Panc1 (cell line): ENCODE data around the gene COPB1. TPM values are rescaled to one million over a fixed set of nuclear protein-coding genes. Genes with fewer than 3 reads are reported as not detected.

Experiments
- ATAC-seq: fragments of 200-7000 bp; cut with Tn5 transposase; 2 replicates; pipeline ENCODE4 v1.9.1; 2020; ENCODE audit warnings: mild to moderate bottlenecking, moderate library complexity
- BruUV-seq: library from RNA; stranded (reverse); fragments of 400-500 nt; replicated peaks from 2 replicates; lab custom pipeline; 2021; lab: Mats Ljungman, UMichigan
- CTCF ChIA-PET: fragments of 300-600 bp; sonication (Branson Sonifier 250); formaldehyde crosslinking; loops from one replicate; lab custom pipeline; 2022; ENCODE audit warnings: antibody characterized with exemption; lab: Charles Lee
- POLR2A ChIA-PET: fragments of 300-600 bp; sonication (Branson Sonifier 250); formaldehyde crosslinking; loops from one replicate; lab custom pipeline; 2022; ENCODE audit warnings: antibody characterized with exemption; lab: Charles Lee
- DNase-seq: peaks from one replicate; pipeline ENCODE4 v3.0.0-alpha.2; 2010; ENCODE audit warnings: low read depth, low spot score
- H3K27ac ChIP-seq: 2 replicates; pipeline ENCODE4 v1.5.1; 2011; ENCODE audit warnings: mild to moderate bottlenecking, low read length, inconsistent platforms
- H3K27me3 ChIP-seq: fragments of 200-500 bp; sonication (Bioruptor generic); 2 replicates; pipeline ENCODE4 v1.6.0; 2014; ENCODE audit warnings: low read length, inconsistent platforms; ENCODE audit not compliant: control insufficient read depth, insufficient read depth
- H3K36me3 ChIP-seq: fragments of 200-500 bp; sonication (Bioruptor generic); 2 replicates; pipeline ENCODE4 v1.5.1; 2014; ENCODE audit warnings: inconsistent platforms, mild to moderate bottlenecking, low read length, moderate library complexity; ENCODE audit not compliant: control insufficient read depth, insufficient read depth
- H3K4me1 ChIP-seq: 2 replicates; pipeline ENCODE4 v1.5.1; 2011; ENCODE audit warnings: inconsistent platforms, mild to moderate bottlenecking, low read length, moderate library complexity; ENCODE audit not compliant: control insufficient read depth, insufficient read depth
- H3K4me3 ChIP-seq, 2 experiments: 2 replicates each; pipeline ENCODE4 v1.5.1; 2011 to 2012; ENCODE audit warnings: low read depth in 2 of 2, low read length in 2 of 2, mild to moderate bottlenecking in 2 of 2, inconsistent platforms in 1 of 2, moderate library complexity in 1 of 2
- H3K9me3 ChIP-seq: fragments of 200-500 bp; sonication (Bioruptor generic); 2 replicates; pipeline ENCODE4 v1.5.1; 2014; ENCODE audit warnings: low read depth, mild to moderate bottlenecking, inconsistent platforms, low read length, moderate library complexity; ENCODE audit not compliant: control insufficient read depth, insufficient read depth
- POLR2AphosphoS5 ChIP-seq: IDR thresholded peaks from 2 replicates; pipeline ENCODE4 v1.6.1; 2012; ENCODE audit warnings: mild to moderate bottlenecking, low read depth, low read length, moderate library complexity
- SIN3A ChIP-seq: IDR thresholded peaks from 2 replicates; pipeline ENCODE4 v1.6.1; 2012; ENCODE audit warnings: low read depth, mild to moderate bottlenecking, low read length, moderate library complexity, borderline replicate concordance; ENCODE audit not compliant: insufficient read depth
- TCF7L2 ChIP-seq: IDR thresholded peaks from 2 replicates; pipeline ENCODE4 v1.6.1; 2011; ENCODE audit warnings: mild to moderate bottlenecking, low read depth, low read length, inconsistent platforms
- in situ Hi-C: cut with HindIII; loops from 2 replicates; pipeline ENCODE4 v1.10.0; 2016; ENCODE audit warnings: low sequenced_read_pairs, low pct_unique_long_range_greater_than_20kb
- intact Hi-C: fragments of 100-400 bp; cut with micrococcal nuclease; formaldehyde crosslinking; loops from one replicate; pipeline ENCODE4 v1.10.0; 2022; ENCODE audit not compliant: unreplicated experiment
- total RNA-seq: library from RNA; stranded (reverse); gene quantifications from one replicate; pipeline ENCODE4 v1.2.1, GENCODE V29; 2021; ENCODE audit not compliant: unreplicated experiment
- TF ChIP-seq, protein P1 (sequence below), 2 experiments: IDR thresholded peaks; 2 replicates each; pipeline ENCODE4 v1.6.1; 2011 to 2012; ENCODE audit warnings: low read depth in 2 of 2, control low read depth in 1 of 2, low read length in 1 of 2, mild to moderate bottlenecking in 1 of 2, moderate library complexity in 1 of 2; ENCODE audit not compliant: insufficient read depth in 1 of 2
- TF ChIP-seq, protein P2 (sequence below): fragments of 450-650 bp; IDR thresholded peaks from 2 replicates; pipeline ENCODE4 v1.5.1; 2017; ENCODE audit warnings: mild to moderate bottlenecking

COPB1 gene
- total RNA-seq, 1 experiment from 2014 or later = 123 TPM

DNA sequence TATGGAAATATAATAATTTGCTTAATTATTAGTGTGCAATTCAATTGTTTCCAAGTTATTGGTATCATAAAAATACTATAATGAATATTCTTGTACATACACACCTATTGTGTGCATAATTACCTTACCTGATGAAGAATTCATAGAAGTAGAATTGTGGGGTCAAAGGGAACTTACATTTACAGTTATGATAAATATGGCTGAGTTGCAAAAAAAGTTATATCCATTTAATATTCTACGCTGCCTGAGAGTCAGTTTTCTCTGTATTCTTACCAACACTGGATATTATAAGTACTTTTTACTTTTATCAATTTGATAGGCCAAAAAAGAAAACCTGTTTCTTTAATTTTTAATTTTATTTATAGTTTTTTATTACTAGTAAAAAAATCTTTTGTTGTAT, 22.6 kb upstream of the COPB1 start:
- ATAC-seq (no peak), DNase-seq (no peak)
- H3K9me3 ChIP-seq = no peaks in the 10 kb centered on the region
- BruUV-seq = no TSS peak
- no peak overlapping the region for H3K4me3 ChIP-seq
- TF ChIP-seq, protein P1, sequence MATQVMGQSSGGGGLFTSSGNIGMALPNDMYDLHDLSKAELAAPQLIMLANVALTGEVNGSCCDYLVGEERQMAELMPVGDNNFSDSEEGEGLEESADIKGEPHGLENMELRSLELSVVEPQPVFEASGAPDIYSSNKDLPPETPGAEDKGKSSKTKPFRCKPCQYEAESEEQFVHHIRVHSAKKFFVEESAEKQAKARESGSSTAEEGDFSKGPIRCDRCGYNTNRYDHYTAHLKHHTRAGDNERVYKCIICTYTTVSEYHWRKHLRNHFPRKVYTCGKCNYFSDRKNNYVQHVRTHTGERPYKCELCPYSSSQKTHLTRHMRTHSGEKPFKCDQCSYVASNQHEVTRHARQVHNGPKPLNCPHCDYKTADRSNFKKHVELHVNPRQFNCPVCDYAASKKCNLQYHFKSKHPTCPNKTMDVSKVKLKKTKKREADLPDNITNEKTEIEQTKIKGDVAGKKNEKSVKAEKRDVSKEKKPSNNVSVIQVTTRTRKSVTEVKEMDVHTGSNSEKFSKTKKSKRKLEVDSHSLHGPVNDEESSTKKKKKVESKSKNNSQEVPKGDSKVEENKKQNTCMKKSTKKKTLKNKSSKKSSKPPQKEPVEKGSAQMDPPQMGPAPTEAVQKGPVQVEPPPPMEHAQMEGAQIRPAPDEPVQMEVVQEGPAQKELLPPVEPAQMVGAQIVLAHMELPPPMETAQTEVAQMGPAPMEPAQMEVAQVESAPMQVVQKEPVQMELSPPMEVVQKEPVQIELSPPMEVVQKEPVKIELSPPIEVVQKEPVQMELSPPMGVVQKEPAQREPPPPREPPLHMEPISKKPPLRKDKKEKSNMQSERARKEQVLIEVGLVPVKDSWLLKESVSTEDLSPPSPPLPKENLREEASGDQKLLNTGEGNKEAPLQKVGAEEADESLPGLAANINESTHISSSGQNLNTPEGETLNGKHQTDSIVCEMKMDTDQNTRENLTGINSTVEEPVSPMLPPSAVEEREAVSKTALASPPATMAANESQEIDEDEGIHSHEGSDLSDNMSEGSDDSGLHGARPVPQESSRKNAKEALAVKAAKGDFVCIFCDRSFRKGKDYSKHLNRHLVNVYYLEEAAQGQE (IDR thresholded peaks at IDR 0.05; ENCODE audit: insufficient read depth in 1 of 2, low read depth in 2 of 2, low read length in 1 of 2) = no peak
- TF ChIP-seq TCF7L2 (no peak), POLR2AphosphoS5 (no peak), SIN3A (no peak)
- TF ChIP-seq, protein P2, sequence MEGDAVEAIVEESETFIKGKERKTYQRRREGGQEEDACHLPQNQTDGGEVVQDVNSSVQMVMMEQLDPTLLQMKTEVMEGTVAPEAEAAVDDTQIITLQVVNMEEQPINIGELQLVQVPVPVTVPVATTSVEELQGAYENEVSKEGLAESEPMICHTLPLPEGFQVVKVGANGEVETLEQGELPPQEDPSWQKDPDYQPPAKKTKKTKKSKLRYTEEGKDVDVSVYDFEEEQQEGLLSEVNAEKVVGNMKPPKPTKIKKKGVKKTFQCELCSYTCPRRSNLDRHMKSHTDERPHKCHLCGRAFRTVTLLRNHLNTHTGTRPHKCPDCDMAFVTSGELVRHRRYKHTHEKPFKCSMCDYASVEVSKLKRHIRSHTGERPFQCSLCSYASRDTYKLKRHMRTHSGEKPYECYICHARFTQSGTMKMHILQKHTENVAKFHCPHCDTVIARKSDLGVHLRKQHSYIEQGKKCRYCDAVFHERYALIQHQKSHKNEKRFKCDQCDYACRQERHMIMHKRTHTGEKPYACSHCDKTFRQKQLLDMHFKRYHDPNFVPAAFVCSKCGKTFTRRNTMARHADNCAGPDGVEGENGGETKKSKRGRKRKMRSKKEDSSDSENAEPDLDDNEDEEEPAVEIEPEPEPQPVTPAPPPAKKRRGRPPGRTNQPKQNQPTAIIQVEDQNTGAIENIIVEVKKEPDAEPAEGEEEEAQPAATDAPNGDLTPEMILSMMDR = no peak
- intact Hi-C loops = loop anchor here (5.0 to 10.0 kb wide), 3 partner anchors 120 to 553 kb away; partner anchors contain the start of genes CALCB, CYP2R1 and PDE3B
- ChIA-PET POLR2A (no interaction called here), CTCF (no interaction called here)
- in situ Hi-C loops = no loop called here
- H3K4me1 ChIP-seq = peaks cover 11% of the 10 kb centered on the region; the same call in 1 of the 2 replicates
- no peak overlapping the region for H3K27ac ChIP-seq
- H3K36me3 ChIP-seq = peaks cover 10% of the 10 kb centered on the region
- no peaks in the 10 kb centered on the region for H3K27me3 ChIP-seq

DNA sequence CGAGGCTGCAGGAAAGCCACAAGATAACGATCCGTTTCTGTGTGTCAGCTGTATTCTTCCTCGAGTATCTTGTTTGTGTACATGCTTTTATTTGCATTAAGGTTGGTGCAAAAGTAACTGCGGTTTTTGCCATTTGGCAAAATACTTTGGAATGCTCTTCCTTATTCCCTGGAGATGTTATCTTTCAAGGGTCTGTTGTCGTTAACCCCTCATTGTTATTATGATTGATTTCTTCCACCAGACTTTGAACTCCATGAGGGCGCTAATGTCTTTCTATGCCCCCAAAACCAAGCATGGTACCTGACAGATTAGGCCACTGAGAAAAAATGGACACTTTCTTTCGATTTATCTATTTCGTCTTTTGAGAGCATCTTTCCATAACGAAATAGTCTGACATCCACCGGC, 21.1 kb upstream of the COPB1 start:
- CTCF ChIA-PET = interaction anchor here (0.7 kb wide), 1 partner anchor 387 kb away, joined by 4 read pairs; no protein-coding TSS in a partner anchor

More for the DNA sequence above, 21.1 kb upstream of the COPB1 start:
- Histone ChIP-seq H3K4me1 (peaks cover 11% of the 10 kb centered on the region; the same call in 1 of the 2 replicates), H3K4me3 (peak overlapping the region; percentile 91 to 92), H3K27me3 (no peaks in the 10 kb centered on the region), H3K9me3 (no peaks in the 10 kb centered on the region), H3K27ac (peak overlapping the region; percentile 99), H3K36me3 (peaks cover 15% of the 10 kb centered on the region)
- ATAC-seq (peak; percentile 43; the same call in 1 of the 2 replicates), DNase-seq (no peak)
- in situ Hi-C loops = no loop called here
- TF ChIP-seq, protein P2 = no peak
- TF ChIP-seq POLR2AphosphoS5 (no peak), TCF7L2 (no peak), SIN3A (no peak)
- TF ChIP-seq, protein P1 (IDR thresholded peaks at IDR 0.05; ENCODE audit: insufficient read depth in 1 of 2, low read depth in 2 of 2, low read length in 1 of 2) = no peak
- POLR2A ChIA-PET = interaction anchor here (0.6 kb wide), 1 partner anchor 105 kb away, joined by 9 read pairs; no protein-coding TSS in a partner anchor
- BruUV-seq = TSS peak; percentile 94
- intact Hi-C loops = loop anchor here (5.0 to 10.0 kb wide), 3 partner anchors 122 to 554 kb away; partner anchors contain the start of genes CALCB, CYP2R1 and PDE3B
